Stimulated activated CD4-positive, alpha-beta T cell treated with anti-CD3 and anti-CD28 coated beads, TNF-alpha, amount 100 ng/mL, for 1 hour (primary cell): ENCODE data around the gene SDR9C7.
"Not testable (repeated sequence)": the region's sequence is repeated elsewhere in the genome, so short reads cannot be mapped to it uniquely, and the experiment has no call there.

Source experiments
- DNase-seq, 3 donors: peaks; one replicate each; pipeline ENCODE4 v3.0.0-alpha.2; 2020; ENCODE audit warnings: low read depth in 3 of 3, low spot score in 1 of 3

SDR9C7 gene

GRCh38 chr12:56933826-56934625, at the start of gene SDR9C7:
Gene SDR9C7 (minus strand): TSS chr12:56934408. CDS start chr12:56934261, 147 bp downstream.
- DNase-seq = no peak

DNA sequence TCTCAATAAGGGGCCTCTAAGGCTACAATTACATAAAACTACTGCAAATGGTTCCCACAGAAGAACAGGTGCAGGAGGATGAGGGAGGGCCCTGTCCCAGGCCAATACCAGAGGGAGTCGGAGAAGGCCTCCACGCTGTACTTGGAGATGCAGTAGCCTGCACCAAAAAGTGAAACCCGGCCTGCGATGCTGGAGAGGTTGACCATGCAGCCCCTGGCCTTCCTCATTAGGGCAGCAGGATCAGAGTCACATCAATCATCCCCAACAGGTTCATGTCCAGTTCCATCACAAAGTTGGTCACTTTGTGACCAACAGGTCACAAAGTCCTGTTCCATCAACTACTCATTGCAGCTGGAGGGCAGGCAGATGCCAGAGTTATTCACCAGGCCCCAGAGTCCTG, 49.2 kb upstream of the SDR9C7 start:
- no peak for DNase-seq

GRCh38 chr12:56982578-56983236, 48.5 kb upstream of the SDR9C7 start:
- DNase-seq = not testable (repeated sequence)

DNA sequence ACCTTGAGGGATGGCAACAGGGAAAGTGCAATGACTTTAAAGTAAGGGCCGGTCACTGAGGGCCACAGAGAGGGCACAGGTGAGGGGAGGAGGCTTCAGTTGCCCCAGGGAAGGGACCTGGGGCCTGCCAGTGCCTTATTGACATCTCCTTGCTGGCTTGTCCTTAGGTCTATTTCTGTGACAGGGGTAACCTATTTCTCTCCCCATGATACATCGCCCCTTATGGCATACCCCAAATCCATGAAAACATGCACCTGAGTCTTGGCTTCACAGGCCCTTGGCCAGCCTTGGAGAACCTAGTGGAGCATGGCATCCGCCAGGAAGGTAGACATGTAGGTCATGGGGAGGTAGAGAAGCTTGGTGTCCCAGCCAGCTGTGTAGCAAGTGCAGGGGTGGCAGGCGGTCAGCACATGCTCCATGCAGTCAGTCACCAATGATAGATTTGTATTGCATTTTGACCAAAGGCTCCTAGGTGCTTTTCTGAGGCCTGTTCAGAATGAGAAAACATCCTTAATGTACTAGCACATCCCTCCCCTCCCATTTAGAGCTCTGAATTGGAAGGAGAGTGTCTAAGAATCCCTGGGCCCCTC, 46.8 kb upstream of the SDR9C7 start:
- DNase-seq = no peak

DNA sequence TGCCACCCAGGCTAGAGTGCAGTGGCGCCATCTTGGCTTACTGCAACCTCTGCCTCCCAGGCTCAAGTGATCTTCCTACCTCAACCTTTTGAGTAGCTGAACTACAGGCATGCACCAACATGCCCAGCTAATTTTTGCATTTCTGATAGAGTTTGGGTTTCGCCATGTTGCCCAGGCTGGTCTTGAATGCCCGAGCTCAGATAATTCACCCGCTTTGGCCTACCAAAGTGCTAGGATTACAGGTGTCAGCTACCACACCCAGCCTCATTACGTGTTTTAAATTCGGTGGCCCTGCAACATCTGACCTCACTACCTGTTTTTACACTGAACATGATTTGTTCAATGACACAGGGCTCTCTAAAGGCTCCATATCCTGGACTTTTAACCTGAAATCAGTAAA, 46.1 kb upstream of the SDR9C7 start:
- no peak for DNase-seq

DNA sequence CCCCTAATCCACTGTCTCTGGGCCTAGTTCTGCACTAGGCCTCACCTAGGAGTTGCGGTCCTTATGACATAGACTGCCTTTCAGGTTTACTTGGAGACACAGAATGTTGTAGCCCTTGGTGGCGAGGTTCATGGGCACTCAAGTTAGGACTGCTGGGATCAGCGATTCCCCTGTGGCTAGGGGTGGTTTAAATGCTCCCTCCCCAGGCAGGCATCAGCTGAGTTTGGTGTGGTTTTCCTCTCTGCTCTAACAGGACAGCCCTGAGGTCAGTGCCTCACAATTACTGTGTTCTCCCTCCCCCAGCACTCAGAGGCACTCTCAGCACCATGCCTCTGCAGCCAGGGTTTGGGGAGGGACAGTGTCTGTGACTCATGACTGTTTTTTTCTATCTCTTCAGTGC, 45.4 kb upstream of the SDR9C7 start:
- DNase-seq = no peak

- DNase-seq = no peak
Measured at GRCh38 chr12:56978397-56979138, 44.4 kb upstream of the SDR9C7 start.

GRCh38 chr12:56977361-56977760, 43.2 kb upstream of the SDR9C7 start:
- DNase-seq = not testable (repeated sequence)

GRCh38 chr12:56974224-56974623, 40.0 kb upstream of the SDR9C7 start:
- DNase-seq = not testable (repeated sequence)

GRCh38 chr12:56968910-56969309, 34.7 kb upstream of the SDR9C7 start:
- DNase-seq = not testable (repeated sequence)

DNA sequence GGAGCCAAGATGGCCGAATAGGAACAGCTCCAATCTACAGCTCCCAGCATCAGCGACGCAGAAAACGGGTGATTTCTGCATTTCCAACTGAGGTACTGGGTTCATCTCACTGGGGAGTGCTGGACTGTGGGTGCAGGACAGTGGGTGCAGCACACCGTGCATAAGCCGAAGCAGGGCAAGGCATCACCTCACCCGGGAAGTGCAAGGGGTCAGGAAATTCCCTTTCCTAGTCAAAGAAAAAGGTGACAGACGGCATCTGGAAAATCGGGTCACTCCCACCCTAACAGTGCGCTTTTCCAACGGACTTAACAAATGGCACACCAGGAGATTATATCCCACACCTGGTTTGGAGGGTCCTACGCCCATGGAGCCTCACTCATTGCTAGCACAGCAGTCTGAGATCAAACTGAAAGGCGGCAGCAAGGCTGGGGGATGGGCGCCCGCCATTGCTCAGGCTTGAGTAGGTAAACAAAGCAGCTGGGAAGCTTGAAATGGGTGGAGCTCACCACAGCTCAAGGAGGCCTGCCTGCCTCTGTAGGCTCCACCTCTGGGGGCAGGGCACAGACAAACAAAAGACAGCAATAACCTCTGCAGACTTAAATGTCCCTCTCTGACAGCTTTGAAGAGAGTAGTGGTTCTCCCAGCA, 31.9 kb upstream of the SDR9C7 start:
- DNase-seq = not testable (repeated sequence)

- not testable (repeated sequence) for DNase-seq
Measured at GRCh38 chr12:56965124-56965523, 30.9 kb upstream of the SDR9C7 start.

GRCh38 chr12:56963557-56963956, 29.3 kb upstream of the SDR9C7 start:
- not testable (repeated sequence) for DNase-seq

- not testable (repeated sequence) for DNase-seq
Measured at GRCh38 chr12:56962247-56962646, 28.0 kb upstream of the SDR9C7 start.

DNA sequence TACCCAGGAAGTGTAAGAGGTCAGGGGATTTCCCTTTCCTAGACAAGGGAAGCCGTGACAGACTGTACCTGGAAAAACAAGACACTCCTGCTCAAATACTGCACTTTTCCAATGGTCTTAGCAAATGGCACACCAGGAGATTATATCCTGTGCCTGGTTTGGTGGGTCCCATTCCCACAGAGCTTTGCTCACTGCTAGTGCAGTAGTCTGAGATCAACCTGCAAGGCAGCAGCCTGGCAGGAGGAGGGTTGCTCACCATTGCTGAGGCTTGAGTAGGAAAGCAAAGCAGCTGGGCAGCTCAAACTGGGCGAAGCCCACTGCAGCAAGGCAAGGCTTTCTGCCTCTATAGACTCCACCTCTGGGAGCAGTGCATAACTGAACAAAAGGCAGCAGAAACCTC, 24.2 kb upstream of the SDR9C7 start:
- no peak for DNase-seq

- DNase-seq = no peak
Measured at GRCh38 chr12:56957229-56958052, 23.2 kb upstream of the SDR9C7 start, which contains the start of gene RDH16. Gene RDH16 (minus strand): TSS chr12:56957608. CDS start chr12:56957462, 146 bp downstream.

GRCh38 chr12:56955631-56956256, 21.5 kb upstream of the SDR9C7 start:
- DNase-seq = no peak

DNA sequence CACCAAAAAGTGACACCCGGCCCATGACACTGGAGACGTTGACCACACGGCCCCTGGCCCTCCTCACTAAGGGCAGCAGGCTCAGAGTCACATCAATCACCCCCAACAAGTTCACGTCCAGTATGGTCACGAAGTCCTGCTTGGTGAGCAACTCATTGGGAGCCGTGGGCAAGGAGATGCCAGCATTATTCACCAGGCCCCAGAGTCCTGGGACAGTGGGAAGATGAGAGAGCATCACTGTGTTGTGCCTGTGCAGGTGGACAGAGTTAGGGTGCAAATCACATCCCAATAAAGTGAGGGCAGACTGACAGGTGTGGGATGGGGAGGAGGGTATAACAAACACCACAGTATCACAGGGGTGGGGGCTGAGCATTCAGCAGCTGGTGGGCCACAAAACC, 20.7 kb upstream of the SDR9C7 start:
- DNase-seq = no peak
